Measurements from ENCODE around the gene RIMS4. TPM values are rescaled to one million over a fixed set of nuclear protein-coding genes. Genes with fewer than 3 reads are reported as not detected.

Gene RIMS4
- 7.6 TPM for polyA plus RNA-seq (ENCODE audit: insufficient read length)

GRCh38 chr20:44810391-44811149, at the start of gene RIMS4:
TSS of gene RIMS4 (minus strand) at chr20:44810546. CDS start at chr20:44810271, 275 bp downstream.
- no peak for DNase-seq (ENCODE audit: low read depth)

- DNase-seq (ENCODE audit: low read depth): no peak
Observed at GRCh38 chr20:44858606-44859360, 48.4 kb upstream of the RIMS4 start.

- DNase-seq (ENCODE audit: low read depth): no peak
Observed at GRCh38 chr20:44856856-44857448, 46.6 kb upstream of the RIMS4 start.

- DNase-seq (ENCODE audit: low read depth): no peak
Observed at GRCh38 chr20:44856442-44856841, 46.1 kb upstream of the RIMS4 start.

- DNase-seq (ENCODE audit: low read depth): no peak
Observed at GRCh38 chr20:44851545-44851944, 41.2 kb upstream of the RIMS4 start.

GRCh38 chr20:44850837-44851236, 40.5 kb upstream of the RIMS4 start:
- no peak for DNase-seq (ENCODE audit: low read depth)

GRCh38 chr20:44850272-44850671, 39.9 kb upstream of the RIMS4 start:
- DNase-seq (ENCODE audit: low read depth): no peak

GRCh38 chr20:44849703-44850102, 39.4 kb upstream of the RIMS4 start:
- no peak for DNase-seq (ENCODE audit: low read depth)

GRCh38 chr20:44848254-44849015, 38.1 kb upstream of the RIMS4 start:
- DNase-seq (ENCODE audit: low read depth): no peak

- DNase-seq (ENCODE audit: low read depth): no peak
Observed at GRCh38 chr20:44843876-44844275, 33.5 kb upstream of the RIMS4 start.

GRCh38 chr20:44841955-44842354, 31.6 kb upstream of the RIMS4 start:
- DNase-seq (ENCODE audit: low read depth): no peak

GRCh38 chr20:44840826-44841225, 30.5 kb upstream of the RIMS4 start:
- no peak for DNase-seq (ENCODE audit: low read depth)

GRCh38 chr20:44839481-44839880, 29.1 kb upstream of the RIMS4 start:
- no peak for DNase-seq (ENCODE audit: low read depth)

GRCh38 chr20:44838521-44838920, 28.2 kb upstream of the RIMS4 start:
- DNase-seq (ENCODE audit: low read depth): no peak

GRCh38 chr20:44837946-44838345, 27.6 kb upstream of the RIMS4 start:
- DNase-seq (ENCODE audit: low read depth): no peak

- no peak for DNase-seq (ENCODE audit: low read depth)
Observed at GRCh38 chr20:44836601-44837120, 26.3 kb upstream of the RIMS4 start.

GRCh38 chr20:44835661-44836221, 25.4 kb upstream of the RIMS4 start:
- DNase-seq (ENCODE audit: low read depth): no peak

GRCh38 chr20:44835116-44835515, 24.8 kb upstream of the RIMS4 start:
- no peak for DNase-seq (ENCODE audit: low read depth)

- no peak for DNase-seq (ENCODE audit: low read depth)
Observed at GRCh38 chr20:44834693-44835092, 24.3 kb upstream of the RIMS4 start.

- no peak for DNase-seq (ENCODE audit: low read depth)
Observed at GRCh38 chr20:44833437-44833836, 23.1 kb upstream of the RIMS4 start.

- DNase-seq (ENCODE audit: low read depth): no peak
Observed at GRCh38 chr20:44832724-44833123, 22.4 kb upstream of the RIMS4 start.

Measured in forelimb muscle (tissue), 1 donor.